Skeletal muscle tissue (tissue), 4 donors: ENCODE data around the gene UBE4B. TPM values are rescaled to one million over a fixed set of nuclear protein-coding genes. Genes with fewer than 3 reads are reported as not detected.

ENCODE experiments used
- H3K27ac ChIP-seq: one replicate; pipeline ENCODE4 v1.7.0; 2013; ENCODE audit warnings: mild to moderate bottlenecking, low read depth, low read length, inconsistent platforms
- H3K27me3 ChIP-seq, 3 donors: one replicate each; pipeline ENCODE4 v1.7.0; 2013; ENCODE audit warnings: low read length in 3 of 3; ENCODE audit not compliant: control insufficient read depth in 3 of 3, insufficient read depth in 3 of 3
- H3K36me3 ChIP-seq, 3 donors: one replicate each; pipeline ENCODE4 v1.7.0; 2013; ENCODE audit warnings: low read length in 3 of 3; ENCODE audit not compliant: control insufficient read depth in 3 of 3, insufficient read depth in 3 of 3
- H3K4me1 ChIP-seq, 3 donors: one replicate each; pipeline ENCODE4 v1.7.0; 2013; ENCODE audit warnings: low read length in 3 of 3, mild to moderate bottlenecking in 3 of 3; ENCODE audit not compliant: control insufficient read depth in 3 of 3, insufficient read depth in 3 of 3
- H3K4me3 ChIP-seq, 3 donors: one replicate each; pipeline ENCODE4 v1.7.0; 2013; ENCODE audit warnings: low read length in 3 of 3
- H3K9ac ChIP-seq, 3 donors: one replicate each; pipeline ENCODE4 v1.7.0; 2013; ENCODE audit warnings: low read length in 3 of 3, mild to moderate bottlenecking in 3 of 3, moderate library complexity in 2 of 3, low read depth in 1 of 3
- H3K9me3 ChIP-seq, 3 donors: one replicate each; pipeline ENCODE4 v1.7.0; 2013; ENCODE audit warnings: low read length in 3 of 3; ENCODE audit not compliant: control insufficient read depth in 3 of 3
- total RNA-seq: library from RNA; depleted of rRNA; stranded (reverse); fragments of >200 nt; gene quantifications from one replicate; pipeline ENCODE4 v1.2.3, GENCODE V29; 2014
- donor health status: Osteomylitis.

The UBE4B gene
- total RNA-seq, 1 donor from 2014 or later = 25.1 TPM

- H3K4me3 ChIP-seq = peak overlapping the region in 2 of 3 donors; percentile 12 to 35
- peak overlapping the region; percentile 28 to 63 (median 50) for H3K9ac ChIP-seq
- peaks cover 2 to 14% (median 4%) of the 10 kb centered on the region in 3 donors for H3K36me3 ChIP-seq
- peaks cover 13 to 27% (median 24%) of the 10 kb centered on the region in 3 donors for H3K4me1 ChIP-seq
- peak overlapping the region; percentile 92 for H3K27ac ChIP-seq
- no peaks in the 10 kb centered on the region for H3K9me3 ChIP-seq
- no peaks in the 10 kb centered on the region for H3K27me3 ChIP-seq
Observed at GRCh38 chr1:10155087-10155712, 122.4 kb downstream of the UBE4B start.

- Histone ChIP-seq H3K36me3 (peaks cover 9 to 23% (median 11%) of the 10 kb centered on the region in 3 donors), H3K9me3 (no peaks in the 10 kb centered on the region), H3K27ac (peak overlapping the region; percentile 83), H3K9ac (no peak overlapping the region), H3K4me3 (no peak overlapping the region), H3K4me1 (peaks cover 18 to 28% (median 24%) of the 10 kb centered on the region in 3 donors), H3K27me3 (no peaks in the 10 kb centered on the region)
Observed at GRCh38 chr1:10160173-10160572, 127.4 kb downstream of the UBE4B start.

- Histone ChIP-seq H3K27me3 (no peaks in the 10 kb centered on the region), H3K4me3 (no peak overlapping the region), H3K27ac (peak overlapping the region; percentile 83), H3K36me3 (peaks cover 14 to 31% (median 18%) of the 10 kb centered on the region in 3 donors), H3K9me3 (no peaks in the 10 kb centered on the region), H3K9ac (peak overlapping the region in 2 of 3 donors; percentile 48 to 72), H3K4me1 (peaks cover 13 to 20% (median 19%) of the 10 kb centered on the region in 3 donors)
Observed at GRCh38 chr1:10160907-10161490, 128.2 kb downstream of the UBE4B start.

GRCh38 chr1:10161541-10162290 is 129.0 kb downstream of the UBE4B start:
- Histone ChIP-seq H3K4me3 (no peak overlapping the region), H3K9ac (peak overlapping the region in 2 of 3 donors; percentile 48 to 72), H3K27ac (peak overlapping the region; percentile 83), H3K36me3 (peaks cover 18 to 34% (median 21%) of the 10 kb centered on the region in 3 donors), H3K27me3 (no peaks in the 10 kb centered on the region), H3K9me3 (no peaks in the 10 kb centered on the region), H3K4me1 (peaks cover 13 to 20% (median 19%) of the 10 kb centered on the region in 3 donors)

GRCh38 chr1:10168912-10169514 is 136.3 kb downstream of the UBE4B start:
- peaks cover 32 to 56% (median 56%) of the 10 kb centered on the region in 3 donors for H3K36me3 ChIP-seq
- no peaks in the 10 kb centered on the region for H3K27me3 ChIP-seq
- H3K9ac ChIP-seq = no peak overlapping the region
- no peaks in the 10 kb centered on the region for H3K9me3 ChIP-seq
- H3K4me3 ChIP-seq = no peak overlapping the region
- no peak overlapping the region for H3K27ac ChIP-seq
- H3K4me1 ChIP-seq = peaks cover 0 to 8% (median 0%) of the 10 kb centered on the region in 3 donors

- Histone ChIP-seq H3K9ac (no peak overlapping the region), H3K4me3 (no peak overlapping the region), H3K4me1 (peaks cover 0 to 8% (median 0%) of the 10 kb centered on the region in 3 donors), H3K36me3 (peaks cover 25 to 52% (median 52%) of the 10 kb centered on the region in 3 donors), H3K27ac (no peak overlapping the region), H3K27me3 (no peaks in the 10 kb centered on the region), H3K9me3 (no peaks in the 10 kb centered on the region)
Observed at GRCh38 chr1:10170239-10170574, 137.4 kb downstream of the UBE4B start.

- Histone ChIP-seq H3K4me3 (no peak overlapping the region), H3K9me3 (no peaks in the 10 kb centered on the region), H3K4me1 (peaks cover 0 to 8% (median 0%) of the 10 kb centered on the region in 3 donors), H3K9ac (no peak overlapping the region), H3K27me3 (no peaks in the 10 kb centered on the region), H3K27ac (no peak overlapping the region), H3K36me3 (peaks cover 16 to 42% (median 42%) of the 10 kb centered on the region in 3 donors)
Observed at GRCh38 chr1:10171105-10171767, 138.5 kb downstream of the UBE4B start.

- no peak overlapping the region for H3K4me3 ChIP-seq
- H3K9me3 ChIP-seq = no peaks in the 10 kb centered on the region
- peaks cover 0 to 8% (median 0%) of the 10 kb centered on the region in 3 donors for H3K4me1 ChIP-seq
- H3K27me3 ChIP-seq = no peaks in the 10 kb centered on the region
- H3K9ac ChIP-seq = no peak overlapping the region
- peaks cover 15 to 42% (median 41%) of the 10 kb centered on the region in 3 donors for H3K36me3 ChIP-seq
- no peak overlapping the region for H3K27ac ChIP-seq
Observed at GRCh38 chr1:10171995-10172669, 139.4 kb downstream of the UBE4B start.

GRCh38 chr1:10173582-10173981 is 140.8 kb downstream of the UBE4B start:
- H3K9ac ChIP-seq = no peak overlapping the region
- H3K27me3 ChIP-seq = no peaks in the 10 kb centered on the region
- peaks cover 10 to 36% (median 34%) of the 10 kb centered on the region in 3 donors for H3K36me3 ChIP-seq
- peaks cover 0 to 8% (median 2%) of the 10 kb centered on the region in 3 donors for H3K4me1 ChIP-seq
- H3K4me3 ChIP-seq = no peak overlapping the region
- no peak overlapping the region for H3K27ac ChIP-seq
- H3K9me3 ChIP-seq = no peaks in the 10 kb centered on the region
